Lower leg skin (tissue), 3 donors: ENCODE measurements around the gene MRPL38.

Experiments
- CTCF ChIP-seq, 3 donors: fragments of 450-650 bp; IDR thresholded peaks; one replicate each; pipeline ENCODE4 v1.5.1; 2016; ENCODE audit warnings: antibody characterized with exemption in 3 of 3, mild to moderate bottlenecking in 3 of 3, moderate library complexity in 2 of 3
- POLR2A ChIP-seq, 2 donors: fragments of 450-650 bp; IDR thresholded peaks; one replicate each; pipeline ENCODE4 v1.6.1; 2016 to 2017; ENCODE audit warnings: antibody characterized with exemption in 2 of 2, mild to moderate bottlenecking in 1 of 2, moderate library complexity in 1 of 2

- TF ChIP-seq POLR2A (IDR thresholded peaks at IDR 0.05) (no peak), CTCF (IDR thresholded peaks at IDR 0.05) (no peak)
These were observed 40.5 kb upstream of the MRPL38 start for GRCh38 chr17:75945211-75945610.
